OCI-LY1 (cell line): ENCODE measurements around the gene ZNF148.

ENCODE experiments used
- CTCF ChIP-seq: fragments of 200-600 bp; sonication (generic), shearing (Covaris generic); IDR thresholded peaks from 2 replicates; pipeline ENCODE4 v1.5.1; 2017; ENCODE audit warnings: mild to moderate bottlenecking, antibody characterized with exemption, low read length, moderate library complexity, mixed read lengths
- EZH2 ChIP-seq: fragments of 200-600 bp; sonication (generic), shearing (Covaris generic); IDR thresholded peaks from 2 replicates; pipeline ENCODE4 v1.8.0; 2017; ENCODE audit warnings: borderline replicate concordance, mixed run types, mild to moderate bottlenecking, antibody characterized with exemption, low read length, moderate library complexity, mixed read lengths

GRCh38 chr3:125406070-125406469 lies 30.9 kb upstream of the ZNF148 start:
- TF ChIP-seq CTCF (no peak), EZH2 (no peak)
